ENCODE measurements around the gene INTS13. TPM values are rescaled to one million over a fixed set of nuclear protein-coding genes. Genes with fewer than 3 reads are reported as not detected.

INTS13 gene
- total and polyA plus RNA-seq, 2 of the 4 experiments (the other 2 are of a cell fraction): 9.9 to 31.9 TPM

- TF ChIP-seq CHD1 (IDR thresholded peaks at IDR 0.05; ENCODE audit: low read depth, low read length) (no peak), MAFK (IDR thresholded peaks at IDR 0.05; ENCODE audit: low read depth, low read length) (no peak)
Measured at GRCh38 chr12:26884765-26885576, 52.8 kb downstream of the INTS13 start (continued).

- no peak overlapping the region for H2BK15ac ChIP-seq (ENCODE audit: low read depth, low read length)
- H3K27me3 ChIP-seq (ENCODE audit: control insufficient read depth, insufficient read depth, low read length): peaks cover 10% of the 10 kb centered on the region
- BruUV-seq (replicated peaks): no TSS peak
- no peak overlapping the region for H2BK120ac ChIP-seq (ENCODE audit: low read depth, low read length)
- H3K4me3 ChIP-seq (ENCODE audit: insufficient read depth, low read depth, low read length): no peak overlapping the region
- DNase-seq: no peak
- H4K8ac ChIP-seq (ENCODE audit: low read depth in 2 of 2, low read length in 2 of 2): no peak overlapping the region
- TF ChIP-seq ELK1 (IDR thresholded peaks at IDR 0.05; ENCODE audit: borderline replicate concordance, low read depth, low read length) (no peak), POLR2A (IDR thresholded peaks at IDR 0.05; ENCODE audit: low read depth, low read length) (no peak)
- H3K36me3 ChIP-seq (ENCODE audit: control insufficient read depth, insufficient read depth, low read length): no peaks in the 10 kb centered on the region
- H3K9me3 ChIP-seq (ENCODE audit: control insufficient read depth, insufficient read depth, low read length): peaks cover 3% of the 10 kb centered on the region; the same call in 1 of the 2 replicates
- no peak overlapping the region for H2BK5ac ChIP-seq (ENCODE audit: low read depth, low read length, poor library complexity, severe bottlenecking)
- no peak overlapping the region for H4K91ac ChIP-seq (ENCODE audit: insufficient read depth, low read depth, low read length)
- H3K79me1 ChIP-seq (ENCODE audit: low read depth in 1 of 2, low read length in 2 of 2): no peaks in the 10 kb centered on the region
- in situ Hi-C loops (cut with MboI; ENCODE audit: low sequenced_read_pairs) (no loop called here), intact Hi-C loops (cut with micrococcal nuclease) (loop anchor here (10.0 kb wide), 3 partner anchors 246 to 786 kb away; no protein-coding TSS in a partner anchor), dilution Hi-C loops (cut with HindIII; ENCODE audit: low sequenced_read_pairs, unreplicated experiment) (no loop called here)
- H3K27ac ChIP-seq (ENCODE audit: insufficient read depth, low read length): no peak overlapping the region
- no CpG with 5 or more reads among the region's 2 CpGs for WGBS, 2 experiments (ENCODE audit: extremely low coverage in 2 of 2, insufficient read length in 1 of 2)
- H3K4me2 ChIP-seq (ENCODE audit: low read depth, low read length): no peak overlapping the region
- H3K9me1 ChIP-seq (ENCODE audit: insufficient read depth, low read length): 0 out of 2 replicates have a peak, but pooled peaks cover 2% of the 10 kb centered on the region
- no peak overlapping the region for H2AK9ac ChIP-seq (replicated peaks; ENCODE audit: low read depth, low read length, poor library complexity)
- no peak overlapping the region for H3K18ac ChIP-seq (ENCODE audit: low read depth, low read length)
- ChIA-PET CTCF (interaction anchor here (0.8 kb wide), 1 partner anchor 251 kb away, joined by 3 read pairs; no protein-coding TSS in a partner anchor), POLR2A (ENCODE audit: unreplicated experiment) (no interaction called here)
- no peak overlapping the region for H3K14ac ChIP-seq (replicated peaks; ENCODE audit: low read depth, low read length)
- H4K20me1 ChIP-seq (ENCODE audit: insufficient read depth, low read length): no peaks in the 10 kb centered on the region
- H3K56ac ChIP-seq (ENCODE audit: extremely low read depth, insufficient read depth, low read length): no peak overlapping the region
- H4K5ac ChIP-seq (ENCODE audit: low read depth, low read length): no peak overlapping the region
- H2AFZ ChIP-seq (replicated peaks; ENCODE audit: low read length, poor library complexity): no peak overlapping the region
- ATAC-seq (ENCODE audit: low read depth): no peak
- H3K4me1 ChIP-seq (ENCODE audit: control insufficient read depth, insufficient read depth, low read length): no peaks in the 10 kb centered on the region
- H3K23ac ChIP-seq (ENCODE audit: low read depth, low read length): no peak overlapping the region
- no peak overlapping the region for H2BK20ac ChIP-seq (ENCODE audit: low read depth, low read length)
- no peak overlapping the region for H2AK5ac ChIP-seq (ENCODE audit: low read depth, low read length)
- H3K4ac ChIP-seq (ENCODE audit: low read depth, low read length): no peak overlapping the region
- no peak overlapping the region for H3K9ac ChIP-seq (ENCODE audit: low read depth, low read length)
Measured at GRCh38 chr12:26880625-26881024, 57.2 kb downstream of the INTS13 start.

All from IMR-90 (cell line).